RWPE1 (cell line): ENCODE measurements around the gene AP1B1.

ENCODE experiments used
- CTCF ChIA-PET: fragments of 350-600 bp; sonication (Branson Sonifier 250); formaldehyde crosslinking; extraction: SDS; loops from one replicate; lab custom pipeline; 2021; lab: Yijun Ruan, JAX
- POLR2A ChIA-PET: fragments of 400-600 bp; formaldehyde crosslinking; extraction: SDS; loops from one replicate; lab custom pipeline; 2020; ENCODE audit warnings: antibody characterized with exemption; ENCODE audit not compliant: low non-redundant PET; lab: Yijun Ruan, JAX
- DNase-seq: peaks from one replicate; pipeline ENCODE4 v3.0.0; 2012; ENCODE audit warnings: low spot score
- H3K27ac ChIP-seq: fragments of 450-650 bp; 2 replicates; pipeline ENCODE4 v1.5.1; 2017
- TF ChIP-seq, protein P1 (sequence below): fragments of 450-650 bp; conservative IDR thresholded peaks from 2 replicates; pipeline ENCODE4 v1.5.1; 2017; ENCODE audit warnings: low read depth, mild to moderate bottlenecking

Gene AP1B1

GRCh38 chr22:29312218-29313125, 75.9 kb downstream of the AP1B1 start:
- TF ChIP-seq, protein P1, sequence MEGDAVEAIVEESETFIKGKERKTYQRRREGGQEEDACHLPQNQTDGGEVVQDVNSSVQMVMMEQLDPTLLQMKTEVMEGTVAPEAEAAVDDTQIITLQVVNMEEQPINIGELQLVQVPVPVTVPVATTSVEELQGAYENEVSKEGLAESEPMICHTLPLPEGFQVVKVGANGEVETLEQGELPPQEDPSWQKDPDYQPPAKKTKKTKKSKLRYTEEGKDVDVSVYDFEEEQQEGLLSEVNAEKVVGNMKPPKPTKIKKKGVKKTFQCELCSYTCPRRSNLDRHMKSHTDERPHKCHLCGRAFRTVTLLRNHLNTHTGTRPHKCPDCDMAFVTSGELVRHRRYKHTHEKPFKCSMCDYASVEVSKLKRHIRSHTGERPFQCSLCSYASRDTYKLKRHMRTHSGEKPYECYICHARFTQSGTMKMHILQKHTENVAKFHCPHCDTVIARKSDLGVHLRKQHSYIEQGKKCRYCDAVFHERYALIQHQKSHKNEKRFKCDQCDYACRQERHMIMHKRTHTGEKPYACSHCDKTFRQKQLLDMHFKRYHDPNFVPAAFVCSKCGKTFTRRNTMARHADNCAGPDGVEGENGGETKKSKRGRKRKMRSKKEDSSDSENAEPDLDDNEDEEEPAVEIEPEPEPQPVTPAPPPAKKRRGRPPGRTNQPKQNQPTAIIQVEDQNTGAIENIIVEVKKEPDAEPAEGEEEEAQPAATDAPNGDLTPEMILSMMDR: no peak
- DNase-seq: no peak
- H3K27ac ChIP-seq: peak overlapping the region; percentile 94; the same call in 1 of the 2 replicates
- CTCF ChIA-PET: interaction anchor here (0.5 to 0.6 kb wide), 3 partner anchors 10 to 1199 kb away, joined by 3 to 7 read pairs (median 5); no protein-coding TSS in a partner anchor
- POLR2A ChIA-PET: no interaction called here

DNA sequence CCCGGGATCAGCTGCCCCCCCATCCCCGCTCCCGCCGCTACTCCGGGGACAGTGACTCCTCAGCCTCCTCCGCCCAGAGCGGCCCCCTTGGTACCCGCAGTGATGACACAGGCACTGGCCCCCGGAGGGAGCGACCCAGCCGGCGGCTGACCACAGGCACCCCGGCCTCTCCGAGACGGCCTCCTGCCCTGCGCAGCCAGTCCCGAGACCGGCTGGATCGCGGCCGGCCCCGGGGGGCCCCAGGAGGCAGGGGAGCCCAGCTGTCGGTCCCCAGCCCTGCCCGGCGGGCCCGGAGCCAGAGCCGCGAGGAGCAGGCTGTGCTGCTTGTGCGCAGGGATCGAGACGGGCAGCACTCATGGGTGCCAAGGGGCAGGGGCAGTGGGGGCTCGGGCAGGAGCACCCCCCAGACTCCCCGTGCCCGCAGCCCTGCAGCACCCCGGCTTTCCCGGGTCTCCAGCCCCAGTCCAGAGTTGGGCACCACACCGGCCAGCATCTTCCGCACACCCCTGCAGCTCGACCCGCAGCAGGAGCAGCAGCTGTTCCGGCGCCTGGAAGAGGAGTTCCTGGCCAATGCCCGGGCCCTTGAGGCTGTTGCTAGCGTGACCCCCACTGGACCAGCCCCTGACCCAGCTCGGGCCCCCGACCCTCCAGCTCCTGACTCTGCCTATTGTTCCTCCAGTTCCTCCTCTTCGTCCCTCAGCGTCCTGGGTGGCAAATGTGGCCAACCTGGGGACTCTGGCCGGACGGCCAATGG, 76.7 kb downstream of the AP1B1 start:
- DNase-seq: no peak
- ChIA-PET POLR2A (no interaction called here), CTCF (interaction anchor here (0.6 kb wide), 1 partner anchor 10 kb away, joined by 3 read pairs; no protein-coding TSS in a partner anchor)
- TF ChIP-seq, protein P1: no peak
- H3K27ac ChIP-seq: peak overlapping the region; percentile 94

GRCh38 chr22:29310863-29311339, 77.5 kb downstream of the AP1B1 start:
- ChIA-PET CTCF (interaction anchor here (0.6 kb wide), 1 partner anchor 10 kb away, joined by 3 read pairs; no protein-coding TSS in a partner anchor), POLR2A (no interaction called here)
- peak overlapping the region; percentile 94 for H3K27ac ChIP-seq
- DNase-seq: peak; percentile 94
- TF ChIP-seq, protein P1: no peak

DNA sequence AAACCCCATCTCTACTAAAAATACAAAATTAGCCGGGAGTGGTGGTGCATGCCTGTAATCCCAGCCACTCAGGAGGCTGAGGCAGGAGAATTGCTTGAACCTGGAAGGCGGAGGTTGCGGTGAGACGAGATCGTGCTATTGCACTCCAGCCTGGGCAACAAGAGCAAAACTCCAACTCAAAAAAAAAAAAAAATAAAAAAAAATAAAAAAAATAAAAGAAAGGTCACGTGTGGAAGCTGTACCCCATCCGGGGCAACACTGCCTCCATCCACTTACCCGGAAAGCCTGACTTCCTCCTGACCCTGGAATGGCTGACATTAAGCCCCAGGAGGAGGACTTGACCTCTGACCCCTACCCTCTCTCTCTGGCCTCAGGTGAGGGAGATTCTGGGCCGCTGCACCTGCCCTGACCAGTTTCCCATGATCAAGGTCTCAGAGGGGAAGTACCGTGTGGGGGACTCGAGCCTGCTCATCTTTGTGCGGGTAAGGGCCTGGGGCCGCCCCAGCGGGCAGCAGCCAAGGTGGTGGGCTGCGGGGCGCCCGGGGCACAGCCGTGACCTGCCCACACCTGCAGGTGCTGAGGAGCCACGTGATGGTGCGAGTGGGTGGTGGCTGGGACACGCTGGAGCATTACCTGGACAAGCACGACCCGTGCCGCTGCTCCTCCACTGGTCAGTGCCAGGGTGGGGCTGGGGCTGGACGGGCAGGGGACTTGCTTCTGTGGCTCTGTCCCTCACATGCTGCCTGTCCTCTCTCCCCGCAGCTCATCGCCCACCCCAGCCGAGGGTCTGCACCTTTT, 78.1 kb downstream of the AP1B1 start:
- POLR2A ChIA-PET: no interaction called here
- CTCF ChIA-PET: no interaction called here
- no peak for DNase-seq
- TF ChIP-seq, protein P1: no peak
- H3K27ac ChIP-seq: peak overlapping the region; percentile 94

DNA sequence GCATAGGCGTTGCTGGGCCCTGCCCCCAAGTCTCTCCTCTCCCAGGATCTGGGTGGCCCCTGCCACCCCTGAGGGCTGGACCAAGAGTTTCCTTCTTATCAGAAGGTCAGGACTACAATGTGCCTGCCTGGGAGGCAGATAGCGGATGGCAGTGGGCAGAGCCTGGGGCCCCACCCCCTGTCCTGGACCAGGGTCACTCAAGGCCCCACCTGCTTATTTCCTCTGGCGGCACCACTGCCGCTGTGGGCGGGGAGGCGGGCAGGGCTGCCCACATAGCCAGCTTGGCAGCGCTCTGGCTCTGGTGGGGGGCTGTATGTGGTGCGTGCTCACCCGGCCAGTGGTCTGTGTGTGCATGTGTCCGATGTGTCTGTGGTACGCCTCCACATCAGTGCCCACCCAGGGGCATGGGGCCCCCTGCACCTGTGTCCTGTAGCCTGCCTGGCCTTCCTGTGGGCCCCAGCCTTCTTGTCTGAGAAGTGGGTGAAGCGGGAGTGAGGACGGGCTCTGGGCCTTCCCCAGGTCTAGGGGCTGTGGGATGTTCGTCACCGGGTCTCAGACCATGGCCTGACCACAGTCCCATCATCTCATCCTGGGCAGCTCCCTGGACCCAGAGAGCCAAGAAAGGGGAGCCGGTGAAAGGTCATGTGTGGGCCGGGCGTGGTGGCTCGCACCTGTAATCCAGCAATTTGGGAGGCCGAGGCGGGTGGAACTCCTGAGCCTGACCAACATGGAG, 78.9 kb downstream of the AP1B1 start:
- H3K27ac ChIP-seq: peak overlapping the region; percentile 94
- TF ChIP-seq, protein P1: no peak
- POLR2A ChIA-PET: no interaction called here
- DNase-seq: no peak
- CTCF ChIA-PET: no interaction called here
